Gastroesophageal sphincter (tissue), 3 donors: ENCODE results near the gene MRPS25.

Experiments
- CTCF ChIP-seq, 4 experiments: fragments of 200-600 bp in 2 of 4; fragments of 450-650 bp in 2 of 4; sonication (generic) in 1 of 4; IDR thresholded peaks; one replicate each; pipeline ENCODE4 v1.5.1; 2017 to 2019; ENCODE audit warnings: antibody characterized with exemption in 4 of 4, mild to moderate bottlenecking in 2 of 4, moderate library complexity in 2 of 4
- EP300 ChIP-seq: sonication (generic); formaldehyde crosslinking; IDR thresholded peaks from one replicate; pipeline ENCODE4 v1.6.1; 2017; ENCODE audit warnings: antibody characterized with exemption, mild to moderate bottlenecking
- POLR2A ChIP-seq, 2 donors: fragments of 450-650 bp; IDR thresholded peaks; one replicate each; pipeline ENCODE4 v1.6.1; 2017; ENCODE audit warnings: antibody characterized with exemption in 2 of 2, mild to moderate bottlenecking in 2 of 2, moderate library complexity in 1 of 2
- POLR2AphosphoS5 ChIP-seq: sonication (generic); formaldehyde crosslinking; IDR thresholded peaks from one replicate; pipeline ENCODE4 v1.6.1; 2017; ENCODE audit warnings: antibody characterized with exemption

- TF ChIP-seq CTCF (IDR thresholded peaks at IDR 0.05) (peak; percentile 71 to 92 (median 75)), POLR2A (IDR thresholded peaks at IDR 0.05) (no peak), POLR2AphosphoS5 (no peak), EP300 (no peak)
These were observed 43.0 kb upstream of the MRPS25 start for GRCh38 chr3:15108082-15108545.
